Measurements from ENCODE around the gene MOGAT2.

GRCh38 chr11:75733431-75734107, 15.9 kb downstream of the MOGAT2 start:
- no peak for TF ChIP-seq CTCF (IDR thresholded peaks at IDR 0.05; ENCODE audit: insufficient read depth, low read length)
- no peak for TF ChIP-seq GABPA (IDR thresholded peaks at IDR 0.05; ENCODE audit: low read depth)
